Breast epithelium (tissue), 4 donors: Measurements from ENCODE around the gene MAPRE2. TPM values are rescaled to one million over a fixed set of nuclear protein-coding genes. Genes with fewer than 3 reads are reported as not detected.

Source experiments
- DNase-seq, 2 donors: peaks; one replicate each; pipeline ENCODE4 v3.0.0-alpha.2; 2019; ENCODE audit warnings: low spot score in 2 of 2
- H3K27ac ChIP-seq, 2 donors: fragments of 200-600 bp; sonication (generic) in 1 of 2; one replicate each; pipeline ENCODE4 v1.5.1; 2016 to 2019; ENCODE audit warnings: mild to moderate bottlenecking in 1 of 2
- H3K27me3 ChIP-seq, 2 donors: fragments of 200-600 bp; sonication (generic) in 1 of 2; one replicate each; pipeline versions ENCODE4 v1.5.1 to v1.6.0; 2017 to 2019; ENCODE audit warnings: control low read depth in 1 of 2, mild to moderate bottlenecking in 1 of 2
- H3K36me3 ChIP-seq: fragments of 200-600 bp; one replicate; pipeline ENCODE4 v1.5.1; 2019
- H3K4me1 ChIP-seq, 2 donors: fragments of 200-600 bp; sonication (generic); one replicate each; pipeline ENCODE4 v1.5.1; 2016 to 2019; ENCODE audit warnings: control low read depth in 1 of 2
- H3K4me3 ChIP-seq, 3 donors: fragments of 200-600 bp; sonication (generic); 1 replicate in 2 of 3; 2 replicates in 1 of 3; pipeline ENCODE4 v1.5.1; 2016 to 2019; ENCODE audit warnings: mild to moderate bottlenecking in 3 of 3, moderate library complexity in 2 of 3
- H3K9me3 ChIP-seq, 2 donors: fragments of 200-600 bp; sonication (generic) in 1 of 2; one replicate each; pipeline ENCODE4 v1.5.1; 2016 to 2019; ENCODE audit warnings: control low read depth in 1 of 2
- POLR2A ChIP-seq: fragments of 450-650 bp; IDR thresholded peaks from one replicate; pipeline ENCODE4 v1.6.1; 2016; ENCODE audit warnings: antibody characterized with exemption, mild to moderate bottlenecking, moderate library complexity
- POLR2AphosphoS5 ChIP-seq, 3 donors: sonication (generic); formaldehyde crosslinking; IDR thresholded peaks; one replicate each; pipeline ENCODE4 v1.6.1; 2017; ENCODE audit warnings: antibody characterized with exemption in 3 of 3
- intact Hi-C: fragments of 100-400 bp; cut with DNase I; formaldehyde crosslinking; loops from one replicate; pipeline ENCODE4 v1.15.1; 2023; ENCODE audit warnings: low total_unique reads
- total RNA-seq, 3 donors: library from RNA; depleted of rRNA; stranded (reverse); fragments of >200 nt; gene quantifications; one replicate each; pipeline ENCODE4 v1.1.0, GENCODE V29; 2016
- TF ChIP-seq, protein P1 (sequence below), 3 donors: fragments of 450-650 bp; IDR thresholded peaks; one replicate each; pipeline ENCODE4 v1.5.1; 2016 to 2017; ENCODE audit warnings: antibody characterized with exemption in 3 of 3, mild to moderate bottlenecking in 3 of 3, moderate library complexity in 3 of 3

The MAPRE2 gene
- total RNA-seq, 3 donors from 2014 or later = 17.0 to 38.8 (median 21.3) TPM

DNA sequence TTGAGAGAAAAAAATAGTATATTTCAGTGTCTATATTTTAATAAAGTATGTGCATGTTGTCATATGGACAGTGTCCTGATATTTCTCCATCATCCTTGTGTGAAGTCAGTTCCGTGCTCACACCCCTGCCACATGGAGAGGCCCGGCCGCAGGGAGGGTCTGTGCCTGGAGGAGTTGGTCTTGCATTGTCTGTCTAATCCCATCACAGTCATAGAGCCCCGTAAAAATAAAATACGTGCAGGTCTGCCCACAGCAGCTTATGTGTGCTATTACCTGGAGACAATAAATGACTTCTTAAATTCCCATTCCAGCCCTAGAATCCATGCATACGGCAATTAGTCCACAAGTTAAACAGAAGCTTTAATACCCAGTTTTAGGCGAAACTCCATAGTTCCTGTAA is 20.1 kb downstream of the MAPRE2 start:
- no peak overlapping the region for H3K27ac ChIP-seq
- intact Hi-C loops = no loop called here
- no peaks in the 10 kb centered on the region for H3K9me3 ChIP-seq
- no peak overlapping the region for H3K4me3 ChIP-seq
- no peaks in the 10 kb centered on the region for H3K36me3 ChIP-seq
- TF ChIP-seq, protein P1, sequence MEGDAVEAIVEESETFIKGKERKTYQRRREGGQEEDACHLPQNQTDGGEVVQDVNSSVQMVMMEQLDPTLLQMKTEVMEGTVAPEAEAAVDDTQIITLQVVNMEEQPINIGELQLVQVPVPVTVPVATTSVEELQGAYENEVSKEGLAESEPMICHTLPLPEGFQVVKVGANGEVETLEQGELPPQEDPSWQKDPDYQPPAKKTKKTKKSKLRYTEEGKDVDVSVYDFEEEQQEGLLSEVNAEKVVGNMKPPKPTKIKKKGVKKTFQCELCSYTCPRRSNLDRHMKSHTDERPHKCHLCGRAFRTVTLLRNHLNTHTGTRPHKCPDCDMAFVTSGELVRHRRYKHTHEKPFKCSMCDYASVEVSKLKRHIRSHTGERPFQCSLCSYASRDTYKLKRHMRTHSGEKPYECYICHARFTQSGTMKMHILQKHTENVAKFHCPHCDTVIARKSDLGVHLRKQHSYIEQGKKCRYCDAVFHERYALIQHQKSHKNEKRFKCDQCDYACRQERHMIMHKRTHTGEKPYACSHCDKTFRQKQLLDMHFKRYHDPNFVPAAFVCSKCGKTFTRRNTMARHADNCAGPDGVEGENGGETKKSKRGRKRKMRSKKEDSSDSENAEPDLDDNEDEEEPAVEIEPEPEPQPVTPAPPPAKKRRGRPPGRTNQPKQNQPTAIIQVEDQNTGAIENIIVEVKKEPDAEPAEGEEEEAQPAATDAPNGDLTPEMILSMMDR (IDR thresholded peaks at IDR 0.05) = no peak
- TF ChIP-seq POLR2A = no peak
- TF ChIP-seq POLR2AphosphoS5 (IDR thresholded peaks at IDR 0.05) = no peak
- no peaks in the 10 kb centered on the region for H3K27me3 ChIP-seq
- DNase-seq = no peak
- H3K4me1 ChIP-seq = no peaks in the 10 kb centered on the region

DNA sequence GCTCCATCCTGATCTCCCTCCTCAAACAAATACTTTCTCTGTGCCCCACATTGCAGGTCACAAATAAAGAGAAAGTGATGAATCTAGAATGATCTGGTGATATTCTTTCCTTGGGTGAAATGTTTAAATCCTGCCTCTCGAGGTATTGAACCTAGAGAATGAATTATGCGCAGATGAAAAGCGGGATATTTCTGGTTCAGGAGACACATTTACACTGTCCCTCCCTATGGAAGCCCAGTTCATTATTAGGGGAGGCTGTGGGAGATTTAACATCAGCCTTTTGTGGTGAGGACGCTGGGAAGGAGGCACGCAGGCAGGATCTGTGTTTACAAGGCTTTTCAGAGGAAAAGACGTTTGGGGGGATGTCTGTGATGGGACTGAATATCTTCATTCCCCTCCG is 20.6 kb downstream of the MAPRE2 start:
- no peak for DNase-seq
- no peaks in the 10 kb centered on the region for H3K36me3 ChIP-seq
- intact Hi-C loops = no loop called here
- no peak overlapping the region for H3K4me3 ChIP-seq
- H3K4me1 ChIP-seq = no peaks in the 10 kb centered on the region
- no peak overlapping the region for H3K27ac ChIP-seq
- TF ChIP-seq POLR2A (no peak), POLR2AphosphoS5 (IDR thresholded peaks at IDR 0.05) (no peak)
- TF ChIP-seq, protein P1 (IDR thresholded peaks at IDR 0.05) = no peak
- H3K27me3 ChIP-seq = no peaks in the 10 kb centered on the region
- no peaks in the 10 kb centered on the region for H3K9me3 ChIP-seq

DNA sequence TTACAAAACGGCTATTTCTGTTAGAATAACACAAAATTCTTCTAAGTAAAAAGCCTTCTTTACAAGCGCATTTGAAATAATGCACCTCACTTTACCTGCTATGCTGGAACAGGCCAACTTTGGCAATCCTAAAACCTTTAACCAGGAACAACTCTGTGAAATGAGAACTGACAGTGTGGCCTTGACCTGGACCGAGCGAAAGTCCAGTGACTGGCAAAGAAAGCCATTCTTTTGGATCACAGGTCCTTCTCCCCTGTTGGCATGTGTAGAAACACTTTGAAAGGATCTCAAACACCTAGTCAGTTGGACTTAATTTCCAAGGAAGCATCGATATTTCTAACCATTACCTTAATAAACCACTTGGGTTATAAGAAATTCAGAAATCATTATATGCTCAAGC is 21.2 kb downstream of the MAPRE2 start:
- DNase-seq = no peak
- H3K4me3 ChIP-seq = no peak overlapping the region
- no peaks in the 10 kb centered on the region for H3K9me3 ChIP-seq
- no peaks in the 10 kb centered on the region for H3K27me3 ChIP-seq
- no peaks in the 10 kb centered on the region for H3K36me3 ChIP-seq
- H3K4me1 ChIP-seq = no peaks in the 10 kb centered on the region
- intact Hi-C loops = no loop called here
- TF ChIP-seq, protein P1 (IDR thresholded peaks at IDR 0.05) = no peak
- no peak for TF ChIP-seq POLR2AphosphoS5 (IDR thresholded peaks at IDR 0.05)
- no peak for TF ChIP-seq POLR2A
- no peak overlapping the region for H3K27ac ChIP-seq

DNA sequence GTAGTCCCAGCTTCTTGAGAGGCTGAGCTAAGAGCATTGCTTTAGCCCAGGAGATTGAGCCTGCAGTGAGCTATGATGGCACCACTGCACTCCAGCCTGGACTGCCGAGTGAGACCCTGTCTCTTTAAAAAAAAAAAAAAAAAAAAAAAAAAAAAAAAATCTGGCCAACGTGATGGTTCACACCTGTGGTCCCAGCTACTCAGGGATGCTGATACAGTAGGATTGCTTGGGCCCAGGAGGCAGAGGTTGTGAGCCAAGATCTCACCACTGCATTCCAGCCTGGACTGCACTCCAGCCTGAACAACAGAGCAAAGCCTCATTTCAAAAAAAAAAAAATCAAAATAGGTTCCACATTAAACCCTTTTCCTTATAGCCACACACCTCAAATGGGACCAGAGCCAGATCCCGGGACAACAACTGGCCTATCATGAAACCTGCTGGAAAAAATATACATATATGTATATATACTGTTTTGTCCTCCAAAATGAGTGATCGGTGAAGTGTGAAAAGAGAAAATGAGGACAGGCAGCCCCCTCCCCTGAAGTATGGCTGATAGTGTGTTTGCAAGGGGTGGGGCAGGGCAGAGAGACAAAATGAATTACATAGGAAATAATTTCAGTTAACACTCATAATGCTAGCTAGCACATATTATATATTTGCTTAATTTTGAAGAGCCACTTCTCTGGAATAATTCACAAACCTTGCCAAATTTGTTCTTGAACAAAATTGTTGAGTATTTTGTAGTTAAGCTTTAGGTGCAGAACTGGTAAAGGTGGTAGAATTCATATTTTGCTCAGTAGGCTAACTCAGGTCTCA is 22.9 kb downstream of the MAPRE2 start:
- no peaks in the 10 kb centered on the region for H3K9me3 ChIP-seq
- H3K4me3 ChIP-seq = no peak overlapping the region
- TF ChIP-seq POLR2A (no peak), POLR2AphosphoS5 (IDR thresholded peaks at IDR 0.05) (no peak)
- TF ChIP-seq, protein P1 (IDR thresholded peaks at IDR 0.05) = no peak
- H3K4me1 ChIP-seq = no peaks in the 10 kb centered on the region
- no peak overlapping the region for H3K27ac ChIP-seq
- H3K27me3 ChIP-seq = no peaks in the 10 kb centered on the region
- DNase-seq = no peak
- intact Hi-C loops = no loop called here
- H3K36me3 ChIP-seq = no peaks in the 10 kb centered on the region

DNA sequence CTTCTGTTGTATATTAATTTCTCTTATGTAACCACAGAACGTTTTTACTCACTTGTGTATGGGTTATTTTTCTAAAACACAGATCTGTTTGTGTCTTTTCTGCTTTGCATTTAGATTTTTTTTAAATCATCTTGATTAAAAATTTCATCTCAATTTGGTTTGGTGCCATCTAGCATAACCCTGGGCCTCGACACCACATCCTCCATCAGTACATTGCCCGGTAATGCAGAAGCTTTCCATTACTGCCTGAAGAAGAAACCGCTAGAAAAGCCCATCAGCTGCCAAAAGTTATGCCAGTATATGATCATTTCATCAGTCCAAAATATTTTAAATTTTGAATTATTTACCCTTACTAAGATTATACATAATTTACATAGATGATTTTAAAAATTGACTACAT is 26.2 kb downstream of the MAPRE2 start:
- intact Hi-C loops = no loop called here
- H3K4me3 ChIP-seq = no peak overlapping the region
- no peaks in the 10 kb centered on the region for H3K27me3 ChIP-seq
- H3K4me1 ChIP-seq = no peaks in the 10 kb centered on the region
- H3K9me3 ChIP-seq = no peaks in the 10 kb centered on the region
- no peak overlapping the region for H3K27ac ChIP-seq
- DNase-seq = no peak
- H3K36me3 ChIP-seq = no peaks in the 10 kb centered on the region
- TF ChIP-seq POLR2A (no peak), POLR2AphosphoS5 (IDR thresholded peaks at IDR 0.05) (no peak)
- TF ChIP-seq, protein P1 (IDR thresholded peaks at IDR 0.05) = no peak
